Measurements from ENCODE around the gene CAPN11. TPM values are rescaled to one million over a fixed set of nuclear protein-coding genes. Genes with fewer than 3 reads are reported as not detected.

CAPN11 gene
- total RNA-seq, 2 experiments from 2014 or later, result 1.3 to 1.5 TPM

- Histone ChIP-seq H3K9me3 (ENCODE audit: control insufficient read depth in 1 of 2, insufficient read depth in 1 of 2, low read length in 2 of 2) (no peaks in the 10 kb centered on the region), H3K27me3 (ENCODE audit: control insufficient read depth in 1 of 2, insufficient read depth in 2 of 2, low read length in 2 of 2) (no peaks in the 10 kb centered on the region), H3K4me3 (ENCODE audit: low read length) (no peak overlapping the region), H3K27ac (ENCODE audit: low read depth in 1 of 2, low read length in 2 of 2) (no peak overlapping the region), H3K4me1 (ENCODE audit: insufficient read depth, low read length) (peaks cover 39% of the 10 kb centered on the region), H3K36me3 (ENCODE audit: insufficient read depth, low read length) (peaks cover 56% of the 10 kb centered on the region)
- H3K27me3 Mint-ChIP-seq, result no peaks in the 10 kb centered on the region
- ATAC-seq (ENCODE audit: poor library complexity) (no peak), DNase-seq (no peak)
- H3K4me1 Mint-ChIP-seq (ENCODE audit: low read depth), result peaks cover 62% of the 10 kb centered on the region
- no peak overlapping the region for H3K4me3 Mint-ChIP-seq
- no peak for TF ChIP-seq CTCF (IDR thresholded peaks at IDR 0.05)
- peak overlapping the region; percentile 46 for H3K27ac Mint-ChIP-seq
- ChIA-PET CTCF (no interaction called here), POLR2A (no interaction called here)
- no peaks in the 10 kb centered on the region for H3K9me3 Mint-ChIP-seq
- H3K36me3 Mint-ChIP-seq (ENCODE audit: low read depth), result peaks cover 55% of the 10 kb centered on the region
- intact Hi-C loops (cut with DNase I, micrococcal nuclease), result no loop called here
Measured at GRCh38 chr6:44115866-44116265, 42.8 kb upstream of the CAPN11 start.

GRCh38 chr6:44116641-44117382, 41.8 kb upstream of the CAPN11 start:
- CTCF ChIA-PET, result interaction anchor here (0.7 kb wide), 1 partner anchor 761 kb away, joined by 3 read pairs; no protein-coding TSS in a partner anchor
- H3K9me3 Mint-ChIP-seq, result no peaks in the 10 kb centered on the region
- POLR2A ChIA-PET, result no interaction called here
- TF ChIP-seq CTCF (IDR thresholded peaks at IDR 0.05), result no peak
- H3K27ac ChIP-seq (ENCODE audit: low read depth in 1 of 2, low read length in 2 of 2), result no peak overlapping the region
- peaks cover 46% of the 10 kb centered on the region for H3K36me3 Mint-ChIP-seq (ENCODE audit: low read depth)
- peaks cover 59% of the 10 kb centered on the region for H3K4me1 Mint-ChIP-seq (ENCODE audit: low read depth)
- H3K4me1 ChIP-seq (ENCODE audit: insufficient read depth, low read length), result peaks cover 46% of the 10 kb centered on the region
- H3K9me3 ChIP-seq (ENCODE audit: control insufficient read depth in 1 of 2, insufficient read depth in 1 of 2, low read length in 2 of 2), result no peaks in the 10 kb centered on the region
- intact Hi-C loops (cut with DNase I, micrococcal nuclease), result no loop called here
- H3K36me3 ChIP-seq (ENCODE audit: insufficient read depth, low read length), result peaks cover 47% of the 10 kb centered on the region
- H3K27me3 ChIP-seq (ENCODE audit: control insufficient read depth in 1 of 2, insufficient read depth in 2 of 2, low read length in 2 of 2), result no peaks in the 10 kb centered on the region
- no peak overlapping the region for H3K4me3 ChIP-seq (ENCODE audit: low read length)
- no peaks in the 10 kb centered on the region for H3K27me3 Mint-ChIP-seq
- DNase-seq, result no peak
- peak overlapping the region; percentile 46 for H3K27ac Mint-ChIP-seq
- no peak for ATAC-seq (ENCODE audit: poor library complexity)
- H3K4me3 Mint-ChIP-seq, result no peak overlapping the region

- TF ChIP-seq CTCF (IDR thresholded peaks at IDR 0.05), result no peak
- Histone ChIP-seq H3K27me3 (ENCODE audit: control insufficient read depth in 1 of 2, insufficient read depth in 2 of 2, low read length in 2 of 2) (no peaks in the 10 kb centered on the region), H3K4me3 (ENCODE audit: low read length) (no peak overlapping the region), H3K36me3 (ENCODE audit: insufficient read depth, low read length) (peaks cover 39% of the 10 kb centered on the region), H3K4me1 (ENCODE audit: insufficient read depth, low read length) (peaks cover 52% of the 10 kb centered on the region), H3K9me3 (ENCODE audit: control insufficient read depth in 1 of 2, insufficient read depth in 1 of 2, low read length in 2 of 2) (no peaks in the 10 kb centered on the region), H3K27ac (ENCODE audit: low read depth in 1 of 2, low read length in 2 of 2) (no peak overlapping the region)
- Mint-ChIP-seq H3K36me3 (ENCODE audit: low read depth) (peaks cover 38% of the 10 kb centered on the region), H3K4me3 (no peak overlapping the region), H3K4me1 (ENCODE audit: low read depth) (peaks cover 60% of the 10 kb centered on the region), H3K27ac (peak overlapping the region; percentile 46), H3K9me3 (no peaks in the 10 kb centered on the region), H3K27me3 (no peaks in the 10 kb centered on the region)
- no peak for DNase-seq
- ChIA-PET POLR2A (no interaction called here), CTCF (interaction anchor here (0.7 kb wide), 1 partner anchor 761 kb away, joined by 3 read pairs; no protein-coding TSS in a partner anchor)
- ATAC-seq (ENCODE audit: poor library complexity), result no peak
- intact Hi-C loops (cut with DNase I, micrococcal nuclease), result no loop called here
Measured at GRCh38 chr6:44117397-44118128, 41.1 kb upstream of the CAPN11 start.

Measured in CD4-positive, alpha-beta T cell (primary cell).